A549 (cell line): Measurements from ENCODE around the gene PRCD.

ENCODE experiments used
- CEBPB ChIP-seq, 2 experiments: fragments of >200 bp in 1 of 2; sonication (Bioruptor Twin) in 1 of 2; formaldehyde crosslinking in 1 of 2; IDR thresholded peaks; 2 replicates each; pipeline ENCODE4 v1.6.1; 2012 to 2016
- CTCF ChIP-seq: fragments of >200 bp; sonication (Bioruptor Twin); formaldehyde crosslinking; IDR thresholded peaks from 3 replicates; pipeline ENCODE4 v1.5.1; 2016
- EHMT2 ChIP-seq: fragments of 200-600 bp; sonication (generic); IDR thresholded peaks from 2 replicates; pipeline ENCODE4 v1.6.1; 2016; ENCODE audit warnings: antibody characterized with exemption, low read depth, mild to moderate bottlenecking, moderate library complexity
- HOXA7 ChIP-seq: fragments of 250-450 bp; sonication (Bioruptor Pico); IDR thresholded peaks from 2 replicates; pipeline ENCODE4 v1.5.0; 2020; ENCODE audit warnings: mild to moderate bottlenecking, moderate library complexity
- NR3C1 ChIP-seq: fragments of >200 bp; sonication (Bioruptor Twin); formaldehyde crosslinking; IDR thresholded peaks from 3 replicates; pipeline ENCODE4 v1.6.1; 2017
- RCOR1 ChIP-seq: fragments of 150-350 bp; IDR thresholded peaks from 2 replicates; pipeline ENCODE4 v1.6.1; 2014; ENCODE audit warnings: antibody characterized with exemption, low read length, low read depth
- ZSCAN20 ChIP-seq: fragments of 250-450 bp; sonication (Bioruptor Pico); IDR thresholded peaks from 2 replicates; pipeline ENCODE4 v1.8.0; 2022; ENCODE audit warnings: mild to moderate bottlenecking, moderate library complexity

- TF ChIP-seq HOXA7 (CRISPR knock-in tag): no peak
- no peak for TF ChIP-seq ZSCAN20 (CRISPR knock-in tag)
- TF ChIP-seq CTCF: 0 out of 3 replicates have a peak, but pooled peaks have one; percentile 11
- TF ChIP-seq CEBPB (IDR thresholded peaks at IDR 0.05): no peak
- TF ChIP-seq EHMT2: no peak
- no peak for TF ChIP-seq RCOR1
- TF ChIP-seq NR3C1: no peak
These were observed 26.1 kb downstream of the PRCD start for GRCh38 chr17:76565728-76566612.
